WI38 (cell line): ENCODE data around the gene BICDL1.
"Not testable (repeated sequence)": the region's sequence is repeated elsewhere in the genome, so short reads cannot be mapped to it uniquely, and the experiment has no call there.

ENCODE experiments used
- H3K4me3 ChIP-seq: 2 replicates; pipeline ENCODE4 v1.5.1; 2011; ENCODE audit warnings: low read depth, mild to moderate bottlenecking, control low read depth, low read length
- CTCF ChIP-seq: IDR thresholded peaks from 2 replicates; pipeline ENCODE4 v1.5.1; 2012; ENCODE audit warnings: low read depth, mild to moderate bottlenecking, control low read depth, low read length

BICDL1 gene

GRCh38 chr12:120015313-120015712, 26.3 kb downstream of the BICDL1 start:
- no peak overlapping the region for H3K4me3 ChIP-seq
- no peak for TF ChIP-seq CTCF

GRCh38 chr12:120016199-120016598, 27.2 kb downstream of the BICDL1 start:
- H3K4me3 ChIP-seq = not testable (repeated sequence)

- no peak overlapping the region for H3K4me3 ChIP-seq
- no peak for TF ChIP-seq CTCF
Observed at GRCh38 chr12:120019197-120019596, 30.2 kb downstream of the BICDL1 start.

GRCh38 chr12:120019938-120020337, 30.9 kb downstream of the BICDL1 start:
- no peak overlapping the region for H3K4me3 ChIP-seq
- TF ChIP-seq CTCF = no peak

- no peak overlapping the region for H3K4me3 ChIP-seq
- no peak for TF ChIP-seq CTCF
Observed at GRCh38 chr12:120024193-120024592, 35.2 kb downstream of the BICDL1 start.

- TF ChIP-seq CTCF = no peak
- H3K4me3 ChIP-seq = no peak overlapping the region
Observed at GRCh38 chr12:120025640-120026039, 36.6 kb downstream of the BICDL1 start.

- H3K4me3 ChIP-seq = no peak overlapping the region
- no peak for TF ChIP-seq CTCF
Observed at GRCh38 chr12:120032242-120032641, 43.2 kb downstream of the BICDL1 start.

- H3K4me3 ChIP-seq = no peak overlapping the region
- TF ChIP-seq CTCF = no peak
Observed at GRCh38 chr12:120037851-120038250, 48.8 kb downstream of the BICDL1 start.
